Muscle layer of colon (tissue), 2 donors: ENCODE data around the gene CDK14.

Experiments
- H3K27ac ChIP-seq: one replicate; pipeline ENCODE4 v1.7.0; 2013; ENCODE audit warnings: low read depth, mild to moderate bottlenecking, low read length, moderate library complexity
- H3K27me3 ChIP-seq, 2 donors: one replicate each; pipeline ENCODE4 v1.7.0; 2013; ENCODE audit warnings: low read length in 2 of 2, mild to moderate bottlenecking in 2 of 2; ENCODE audit not compliant: insufficient read depth in 2 of 2, control insufficient read depth in 1 of 2
- H3K36me3 ChIP-seq: one replicate; pipeline ENCODE4 v1.7.0; 2013; ENCODE audit warnings: mild to moderate bottlenecking, low read length; ENCODE audit not compliant: insufficient read depth
- H3K4me1 ChIP-seq: one replicate; pipeline ENCODE4 v1.7.0; 2013; ENCODE audit warnings: mild to moderate bottlenecking, low read length; ENCODE audit not compliant: insufficient read depth
- H3K4me3 ChIP-seq, 2 donors: one replicate each; pipeline ENCODE4 v1.7.0; 2013; ENCODE audit warnings: low read length in 2 of 2, low read depth in 1 of 2, mild to moderate bottlenecking in 1 of 2, moderate library complexity in 1 of 2
- H3K9ac ChIP-seq: one replicate; pipeline ENCODE4 v1.7.0; 2013; ENCODE audit warnings: low read length
- H3K9me3 ChIP-seq: one replicate; pipeline ENCODE4 v1.7.0; 2013; ENCODE audit warnings: mild to moderate bottlenecking, low read length
- donor health status: abdominal sarcoma.
- donor health status: Adenocarcinoma of cecum.

Gene CDK14

DNA sequence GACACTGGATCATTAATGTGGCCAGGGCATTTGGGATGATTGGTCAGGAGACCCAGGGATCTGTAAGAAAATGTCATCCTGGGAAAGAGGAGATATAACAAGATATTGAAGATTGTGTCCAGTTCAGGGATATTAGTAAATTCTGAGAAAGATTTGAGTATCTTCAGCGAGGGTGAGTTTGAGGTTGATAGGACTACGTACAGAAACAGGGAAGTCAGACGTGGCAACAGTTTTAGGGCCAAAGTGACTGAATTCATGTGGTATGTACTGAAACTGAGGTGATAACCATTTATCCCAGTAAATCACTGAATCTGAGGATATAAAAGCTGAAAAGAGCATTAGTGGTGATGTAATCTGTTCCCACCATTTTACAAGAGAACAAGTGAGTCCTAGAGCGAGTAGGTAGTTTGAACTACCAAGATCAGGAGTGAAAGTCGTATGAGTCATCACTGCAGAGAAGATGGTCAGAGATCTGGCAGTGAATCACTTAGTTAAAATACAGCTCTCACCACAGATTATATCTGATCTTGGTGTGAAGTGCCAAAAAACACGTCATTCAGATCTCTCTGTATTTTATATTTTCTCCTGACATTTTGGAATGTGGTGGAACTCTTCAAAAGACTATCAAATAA is 220.5 kb downstream of the CDK14 start:
- Histone ChIP-seq H3K27me3 (no peaks in the 10 kb centered on the region), H3K9me3 (no peaks in the 10 kb centered on the region), H3K4me1 (no peaks in the 10 kb centered on the region), H3K4me3 (no peak overlapping the region), H3K36me3 (no peaks in the 10 kb centered on the region), H3K9ac (no peak overlapping the region), H3K27ac (no peak overlapping the region)

- H3K9ac ChIP-seq = no peak overlapping the region
- H3K9me3 ChIP-seq = no peaks in the 10 kb centered on the region
- H3K4me1 ChIP-seq = no peaks in the 10 kb centered on the region
- no peak overlapping the region for H3K27ac ChIP-seq
- no peaks in the 10 kb centered on the region for H3K36me3 ChIP-seq
- no peaks in the 10 kb centered on the region for H3K27me3 ChIP-seq
- H3K4me3 ChIP-seq = no peak overlapping the region
Observed at GRCh38 chr7:90817151-90817550, 221.0 kb downstream of the CDK14 start.

DNA sequence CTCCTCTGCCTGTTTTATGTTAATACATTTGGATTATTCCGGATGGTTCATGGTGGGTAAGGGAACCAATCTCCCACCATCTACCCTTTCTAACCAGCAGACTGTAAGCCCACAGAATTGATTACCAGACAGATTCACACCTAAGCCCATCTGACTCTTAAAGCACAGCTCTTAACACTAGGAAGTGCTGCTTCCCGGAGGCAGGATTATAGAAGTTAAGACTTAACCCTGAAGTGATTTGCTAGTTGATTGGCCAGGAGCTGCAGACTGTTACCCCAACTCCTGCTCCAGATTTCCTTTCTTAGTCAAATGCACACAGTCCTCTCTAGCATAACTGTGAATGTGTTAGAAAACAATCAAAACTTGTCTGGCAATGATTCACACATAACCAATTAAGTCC is 221.7 kb downstream of the CDK14 start:
- no peaks in the 10 kb centered on the region for H3K27me3 ChIP-seq
- H3K9me3 ChIP-seq = no peaks in the 10 kb centered on the region
- H3K9ac ChIP-seq = no peak overlapping the region
- H3K36me3 ChIP-seq = no peaks in the 10 kb centered on the region
- H3K4me1 ChIP-seq = no peaks in the 10 kb centered on the region
- H3K27ac ChIP-seq = no peak overlapping the region
- H3K4me3 ChIP-seq = no peak overlapping the region

DNA sequence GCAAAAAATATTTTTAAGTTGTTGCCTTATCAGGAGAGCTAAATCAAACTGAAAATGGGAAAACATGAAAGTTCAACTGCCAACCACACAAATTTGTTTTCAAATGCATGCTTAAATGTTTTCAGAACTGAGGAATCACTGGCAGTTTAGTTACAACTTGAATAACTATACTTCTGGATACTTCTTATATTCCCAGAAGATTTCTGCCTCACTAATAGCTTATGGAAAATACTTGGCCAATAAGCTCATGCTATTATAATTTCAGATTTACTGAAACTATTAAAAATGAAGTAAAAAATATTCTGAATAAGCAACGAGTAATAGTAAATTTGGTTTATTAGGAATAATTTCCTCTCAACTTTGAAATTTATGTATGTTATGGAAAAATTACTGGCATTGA is 222.2 kb downstream of the CDK14 start:
- H3K27ac ChIP-seq = no peak overlapping the region

GRCh38 chr7:90821961-90822620 is 226.0 kb downstream of the CDK14 start:
- Histone ChIP-seq H3K4me1 (no peaks in the 10 kb centered on the region), H3K27ac (no peak overlapping the region), H3K4me3 (no peak overlapping the region), H3K27me3 (no peaks in the 10 kb centered on the region), H3K9me3 (no peaks in the 10 kb centered on the region), H3K36me3 (no peaks in the 10 kb centered on the region), H3K9ac (no peak overlapping the region)

More for the DNA sequence above, 222.2 kb downstream of the CDK14 start:
- Histone ChIP-seq H3K27me3 (no peaks in the 10 kb centered on the region), H3K9me3 (no peaks in the 10 kb centered on the region), H3K4me1 (no peaks in the 10 kb centered on the region), H3K9ac (no peak overlapping the region), H3K36me3 (no peaks in the 10 kb centered on the region), H3K4me3 (no peak overlapping the region)

DNA sequence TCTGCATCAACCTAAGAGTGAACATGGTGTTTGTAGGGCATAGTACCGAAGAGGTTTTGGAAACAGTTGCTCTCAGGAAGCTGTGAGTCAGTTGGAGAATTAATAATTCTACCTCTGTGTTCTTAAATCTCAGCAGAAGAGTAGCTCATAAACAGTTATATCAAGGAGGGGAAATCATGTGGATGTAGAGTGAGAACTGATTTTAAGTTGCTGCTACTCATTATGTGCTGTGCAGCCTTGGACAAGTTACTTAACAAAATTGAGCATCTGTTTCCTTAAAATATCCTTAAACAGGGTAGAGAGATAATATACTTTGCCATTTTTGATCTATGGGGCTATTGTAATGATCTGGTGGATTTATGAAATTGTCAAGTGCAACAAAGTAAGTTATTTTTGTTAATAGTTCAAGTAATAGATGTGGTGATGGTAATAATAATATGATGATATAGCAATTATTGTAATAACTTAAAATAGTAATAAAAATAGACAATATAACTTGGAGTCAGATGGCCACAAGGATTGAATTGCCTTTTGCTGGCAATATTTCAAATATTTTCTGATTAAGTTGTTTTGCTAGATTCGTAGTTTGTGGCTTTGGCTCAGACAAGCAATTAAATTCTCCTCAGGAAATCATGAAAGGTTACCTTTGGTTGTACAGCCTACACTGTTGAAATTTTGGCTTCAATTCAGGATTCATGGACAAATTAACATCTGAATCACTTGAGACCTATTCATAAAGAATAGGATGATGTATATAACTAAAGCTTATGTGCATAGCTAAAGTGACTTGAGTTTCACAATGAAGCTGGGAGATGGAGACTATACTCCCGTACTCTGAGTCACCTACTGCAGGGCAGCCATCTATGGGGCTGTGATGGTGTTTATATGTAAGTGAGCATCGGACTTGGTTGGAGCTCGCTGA is 228.5 kb downstream of the CDK14 start:
- Histone ChIP-seq H3K36me3 (no peaks in the 10 kb centered on the region), H3K4me1 (no peaks in the 10 kb centered on the region), H3K27ac (no peak overlapping the region), H3K27me3 (no peaks in the 10 kb centered on the region), H3K4me3 (no peak overlapping the region), H3K9ac (no peak overlapping the region), H3K9me3 (no peaks in the 10 kb centered on the region)

- Histone ChIP-seq H3K36me3 (no peaks in the 10 kb centered on the region), H3K27me3 (no peaks in the 10 kb centered on the region), H3K4me1 (no peaks in the 10 kb centered on the region), H3K9me3 (no peaks in the 10 kb centered on the region), H3K27ac (no peak overlapping the region), H3K9ac (no peak overlapping the region), H3K4me3 (no peak overlapping the region)
Observed at GRCh38 chr7:90825779-90826178, 229.7 kb downstream of the CDK14 start.

DNA sequence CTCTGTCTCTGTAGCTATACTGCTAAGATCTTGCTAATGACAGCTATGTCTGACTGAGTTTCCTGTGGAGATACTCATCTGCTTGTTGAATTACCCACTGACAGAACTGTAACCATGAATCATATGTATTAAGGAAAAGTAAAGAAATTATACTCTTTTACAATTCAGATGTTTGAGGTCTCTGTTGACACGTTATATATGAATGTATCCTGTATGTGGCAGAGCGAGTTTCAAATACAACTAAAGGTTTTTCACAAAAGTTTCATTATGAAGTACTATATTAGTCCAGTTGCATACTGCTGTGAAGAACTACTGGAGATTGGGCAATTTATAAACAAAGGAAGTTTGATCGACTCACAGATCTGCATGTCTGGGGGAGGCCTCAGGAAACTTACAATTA is 232.5 kb downstream of the CDK14 start:
- H3K9ac ChIP-seq = no peak overlapping the region
- no peaks in the 10 kb centered on the region for H3K9me3 ChIP-seq
- H3K27me3 ChIP-seq = no peaks in the 10 kb centered on the region
- no peaks in the 10 kb centered on the region for H3K4me1 ChIP-seq
- no peak overlapping the region for H3K4me3 ChIP-seq
- no peaks in the 10 kb centered on the region for H3K36me3 ChIP-seq
- H3K27ac ChIP-seq = no peak overlapping the region

GRCh38 chr7:90830308-90830707 is 234.2 kb downstream of the CDK14 start:
- H3K9me3 ChIP-seq = no peaks in the 10 kb centered on the region
- no peak overlapping the region for H3K9ac ChIP-seq
- no peak overlapping the region for H3K4me3 ChIP-seq
- H3K27me3 ChIP-seq = no peaks in the 10 kb centered on the region
- H3K36me3 ChIP-seq = no peaks in the 10 kb centered on the region
- no peaks in the 10 kb centered on the region for H3K4me1 ChIP-seq
- no peak overlapping the region for H3K27ac ChIP-seq

- no peaks in the 10 kb centered on the region for H3K36me3 ChIP-seq
Observed at GRCh38 chr7:90832726-90833125, 236.6 kb downstream of the CDK14 start.

DNA sequence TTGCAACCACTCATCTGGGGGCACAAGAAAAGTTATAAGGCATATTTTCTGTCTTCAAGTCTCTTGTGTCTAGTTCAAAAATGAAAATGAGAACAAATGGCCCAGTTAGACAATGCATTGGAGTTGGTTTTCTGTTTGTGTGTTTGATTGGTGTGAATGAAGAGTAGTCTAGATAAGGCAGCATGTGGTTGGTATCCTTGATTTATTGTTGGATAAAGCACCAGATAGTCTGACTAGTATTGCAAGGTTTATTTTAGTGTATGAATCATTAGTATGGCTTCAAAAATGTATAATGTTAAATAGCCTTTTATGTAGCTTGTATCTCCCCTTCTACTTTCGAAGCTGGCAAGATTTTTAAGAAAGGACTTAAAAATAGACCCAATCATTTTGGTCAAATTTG is 237.3 kb downstream of the CDK14 start:
- H3K36me3 ChIP-seq = no peaks in the 10 kb centered on the region
- H3K27me3 ChIP-seq = no peaks in the 10 kb centered on the region
- no peaks in the 10 kb centered on the region for H3K4me1 ChIP-seq
- H3K27ac ChIP-seq = no peak overlapping the region
- no peak overlapping the region for H3K4me3 ChIP-seq
- H3K9ac ChIP-seq = no peak overlapping the region
- no peaks in the 10 kb centered on the region for H3K9me3 ChIP-seq

More at GRCh38 chr7:90832726-90833125, 236.6 kb downstream of the CDK14 start:
- Histone ChIP-seq H3K4me3 (no peak overlapping the region), H3K9me3 (no peaks in the 10 kb centered on the region), H3K27ac (no peak overlapping the region), H3K9ac (no peak overlapping the region), H3K4me1 (no peaks in the 10 kb centered on the region), H3K27me3 (no peaks in the 10 kb centered on the region)
